HG03521 (cell line): ENCODE measurements around the gene MPZL1.
A peak's percentile ranks its signal among the peaks of the same experiment; 100 is the strongest.
"Not testable (repeated sequence)": the region's sequence is repeated elsewhere in the genome, so short reads cannot be mapped to it uniquely, and the experiment has no call there.

Experiments used
- ATAC-seq: cut with Tn5 transposase; IDR thresholded peaks from one replicate; pipeline ENCODE4 v1.9.1; 2021; ENCODE audit warnings: mild to moderate bottlenecking, moderate library complexity; ENCODE audit not compliant: unreplicated experiment

Gene MPZL1

DNA sequence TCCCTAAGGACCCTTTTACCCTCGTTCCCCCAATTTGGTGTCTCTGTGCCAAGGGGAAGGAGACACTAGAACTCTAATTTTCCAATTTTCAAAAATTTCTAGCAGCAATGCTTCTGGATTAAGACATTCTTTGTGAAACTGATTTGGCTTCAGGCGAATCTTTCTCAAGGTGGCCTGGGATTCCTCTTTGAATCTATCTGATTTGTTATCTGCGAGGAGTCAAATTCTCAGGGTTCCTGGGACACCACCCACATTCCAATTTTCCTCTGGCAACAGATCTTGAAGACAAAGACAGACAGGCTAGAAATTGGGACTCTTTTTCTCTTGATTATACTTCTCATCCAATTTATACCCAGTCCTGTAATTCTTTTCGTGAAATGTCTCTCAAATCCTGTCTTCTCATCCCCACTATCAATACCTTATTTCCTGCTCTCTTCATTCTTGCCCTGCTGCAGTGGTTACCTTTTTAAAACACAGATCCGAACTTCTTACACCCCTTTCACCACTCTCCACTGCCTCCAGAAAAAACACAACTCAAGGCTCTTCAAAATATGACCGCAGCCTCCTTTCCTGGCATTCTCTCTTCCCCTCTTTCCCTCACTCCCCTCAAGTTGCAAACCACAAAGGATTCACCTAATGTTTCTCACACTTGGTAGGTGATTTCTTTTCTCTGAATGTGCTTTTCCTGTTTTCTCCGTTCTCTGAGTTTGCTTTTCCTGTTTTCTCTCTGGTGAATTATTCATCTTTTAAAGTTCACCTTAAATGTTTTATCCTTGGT, 2.7 kb upstream of the MPZL1 start:
- no peak for ATAC-seq

DNA sequence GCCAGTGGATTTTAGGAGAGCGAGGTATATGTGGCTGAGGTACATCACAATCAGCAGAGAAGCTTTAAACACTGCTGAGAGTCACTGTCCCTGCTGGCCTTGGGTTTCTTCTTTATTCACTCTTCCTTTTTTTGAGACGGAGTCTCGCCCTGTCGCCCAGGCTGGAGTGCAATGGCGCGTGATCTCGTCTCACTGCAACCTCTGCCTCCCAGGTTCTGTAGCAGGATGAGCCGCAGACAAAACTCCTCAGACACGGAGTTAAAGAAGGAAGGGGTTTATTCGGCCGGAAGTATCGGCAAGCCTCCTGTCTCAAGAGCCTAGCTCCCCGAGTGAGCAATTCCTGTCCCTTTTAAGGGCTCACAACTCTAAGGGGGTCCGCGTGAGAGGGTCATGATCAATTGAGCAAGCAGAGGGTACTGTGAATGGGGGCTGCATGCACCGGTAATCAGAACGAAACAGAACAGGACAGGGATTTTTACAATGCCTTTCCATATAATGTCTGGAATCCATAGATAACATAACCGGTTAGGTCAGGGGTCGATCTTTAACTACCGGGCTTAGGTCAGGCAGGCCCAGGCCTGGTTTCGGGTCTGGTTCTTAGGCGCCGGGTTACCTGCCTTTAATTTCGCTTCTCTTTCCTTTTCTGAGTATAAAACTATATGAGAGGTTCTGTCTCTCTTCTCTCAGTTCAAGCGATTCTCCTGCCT, 1.9 kb upstream of the MPZL1 start:
- not testable (repeated sequence) for ATAC-seq

DNA sequence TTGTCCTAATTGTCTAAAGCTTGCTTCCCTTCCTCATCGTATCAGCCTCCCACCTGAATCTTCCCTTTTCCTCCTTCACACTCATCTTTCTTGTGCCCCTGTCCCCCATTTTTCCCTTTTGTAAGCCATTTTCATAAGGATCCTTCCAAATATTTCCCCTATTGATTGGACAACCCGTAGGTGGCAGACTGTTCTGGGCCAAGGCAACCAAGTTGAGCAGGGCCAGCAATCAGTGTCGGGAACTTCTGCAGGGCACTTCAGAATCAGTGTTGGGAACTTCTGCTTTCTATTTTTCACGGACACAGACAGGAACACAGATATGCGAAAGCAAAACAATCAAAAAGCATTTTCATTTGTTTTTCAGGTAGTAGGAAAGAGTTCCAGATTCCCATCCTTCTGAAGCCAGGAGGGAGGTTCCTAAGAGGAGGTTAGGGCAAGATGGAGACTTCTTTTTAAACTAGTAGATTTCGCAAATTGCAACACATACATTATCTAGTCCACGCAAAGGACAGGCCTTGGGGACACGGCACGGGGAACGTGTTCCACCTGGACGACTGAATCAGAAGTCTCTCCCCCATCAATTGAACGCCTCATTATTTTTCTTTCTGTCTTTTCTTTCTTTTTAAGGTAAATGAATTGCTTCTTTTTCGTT, 691 bp upstream of the MPZL1 start:
- no peak for ATAC-seq

DNA sequence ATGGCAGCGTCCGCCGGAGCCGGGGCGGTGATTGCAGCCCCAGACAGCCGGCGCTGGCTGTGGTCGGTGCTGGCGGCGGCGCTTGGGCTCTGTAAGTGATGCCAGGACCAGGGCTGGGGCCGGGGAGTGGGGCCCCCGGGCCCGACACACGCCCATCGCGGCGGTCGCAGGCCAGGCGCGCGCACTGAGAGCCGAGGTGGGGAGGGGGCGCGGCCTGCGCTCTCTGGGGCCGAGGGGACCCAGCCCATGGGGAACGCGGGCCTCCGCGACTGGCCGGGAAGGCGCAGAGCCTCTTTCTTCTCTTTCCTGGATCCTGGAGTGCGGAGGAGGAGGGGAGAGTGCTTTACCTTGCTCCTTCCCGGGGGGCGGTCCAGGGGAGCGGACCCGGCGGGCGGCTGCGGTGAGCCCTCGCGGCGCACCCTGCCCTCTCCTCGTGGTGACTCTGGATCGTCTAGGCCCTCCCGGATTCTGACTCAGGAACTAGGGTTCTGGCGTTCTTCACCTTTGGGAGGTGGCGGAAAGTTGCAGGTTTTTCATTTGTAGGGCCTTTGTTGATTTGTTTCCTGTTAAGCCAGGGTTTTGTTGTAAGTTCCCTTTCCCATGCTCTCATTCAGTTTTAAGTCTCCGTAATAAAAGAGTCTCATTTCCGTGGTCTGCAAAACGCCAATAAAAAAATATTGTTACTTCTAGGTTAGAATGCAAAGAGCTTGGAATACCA, 529 bp downstream of the MPZL1 start:
- peak; percentile 31 for ATAC-seq

DNA sequence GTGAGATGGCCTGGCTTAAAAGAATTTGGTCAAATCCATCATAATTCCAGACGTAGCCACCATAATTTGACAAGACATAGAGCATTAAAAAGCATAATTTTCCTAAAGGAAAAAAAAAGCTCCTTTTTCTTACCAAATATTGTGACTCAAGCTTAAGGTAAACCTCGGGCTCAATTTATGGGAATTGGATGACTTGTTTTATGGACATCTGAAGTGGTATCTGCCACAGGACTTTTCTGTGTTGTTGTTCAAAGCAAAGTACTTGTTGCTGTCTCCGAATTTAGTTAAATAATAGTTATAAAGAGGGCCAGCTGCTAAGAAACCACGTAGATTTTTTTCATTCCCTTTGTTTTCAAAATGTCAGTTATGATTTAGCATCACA, 1.1 kb downstream of the MPZL1 start:
- ATAC-seq, result no peak

DNA sequence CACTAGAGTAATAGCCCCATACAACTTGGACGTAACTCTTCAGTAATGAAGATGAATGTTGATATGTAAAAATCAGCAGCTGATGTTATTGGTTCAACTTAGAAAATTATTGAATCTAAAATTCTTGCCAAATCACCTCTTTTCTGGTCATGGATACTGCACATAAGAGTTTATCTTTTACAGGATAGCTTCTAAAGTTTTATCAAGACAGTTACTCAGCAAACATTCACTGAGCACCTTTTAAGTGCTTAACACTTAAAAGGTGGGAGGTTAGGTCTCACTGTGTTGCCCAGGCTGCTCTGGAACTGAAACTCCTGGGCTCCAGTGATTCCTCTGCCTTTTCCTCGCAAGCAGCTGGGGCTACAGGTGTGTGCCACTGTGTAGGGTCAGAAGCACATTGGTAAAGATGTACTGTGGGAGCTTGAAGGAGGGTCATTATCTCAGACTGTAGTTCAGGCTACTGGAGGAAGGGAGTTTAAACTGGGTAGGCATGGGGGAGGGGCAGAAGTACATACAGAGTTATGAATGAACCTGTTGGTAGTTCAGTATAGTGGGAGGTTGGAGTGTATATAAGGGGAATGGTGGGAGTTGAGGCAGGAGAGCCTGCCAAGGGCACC, 2.0 kb downstream of the MPZL1 start:
- ATAC-seq, result no peak

DNA sequence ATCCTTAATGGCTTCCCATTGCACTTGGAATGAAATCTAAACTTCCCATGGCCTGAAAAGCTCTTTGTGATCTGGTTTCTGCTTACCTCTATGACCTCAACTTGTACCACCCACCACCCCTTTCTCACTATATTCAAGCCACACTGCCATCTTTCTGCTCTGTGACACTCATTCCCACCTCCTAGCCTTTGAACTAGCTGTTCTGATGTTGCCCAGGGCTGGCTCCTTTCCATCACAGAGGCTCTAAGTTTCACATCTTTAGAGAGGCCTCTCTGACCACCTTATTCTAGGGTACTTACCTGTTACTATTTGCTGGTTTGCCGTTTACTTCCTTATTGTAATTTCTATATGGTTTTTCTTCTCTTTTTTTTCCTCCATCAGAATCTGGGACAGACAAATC, 4.2 kb downstream of the MPZL1 start:
- no peak for ATAC-seq

DNA sequence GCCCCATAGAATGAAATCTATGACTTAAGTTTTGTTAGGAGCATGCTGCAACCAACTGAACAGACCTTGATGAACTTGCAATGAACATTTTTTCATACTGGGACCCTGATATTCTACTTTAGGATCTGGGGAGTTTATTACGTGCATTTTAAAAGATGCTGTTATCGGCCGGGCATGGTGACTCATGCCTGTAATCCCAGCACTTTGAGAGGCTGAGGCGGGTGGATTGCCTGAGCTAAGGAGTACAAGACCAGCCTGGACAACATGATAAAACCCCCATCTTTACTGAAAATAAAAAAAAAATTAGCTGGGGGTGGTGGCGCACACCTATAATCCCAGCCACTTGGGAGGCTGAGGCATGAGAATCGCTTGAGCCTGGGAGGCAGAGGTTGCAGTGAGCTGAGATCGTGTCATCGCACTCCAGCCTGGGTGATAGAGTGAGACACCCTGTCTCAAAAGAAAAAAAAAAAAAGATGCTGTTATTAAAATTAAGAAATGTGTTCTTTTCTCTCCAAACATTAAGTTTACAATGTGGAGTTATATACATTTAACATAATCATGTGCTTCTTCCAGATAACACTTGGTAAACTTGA, 7.1 kb downstream of the MPZL1 start:
- no peak for ATAC-seq

DNA sequence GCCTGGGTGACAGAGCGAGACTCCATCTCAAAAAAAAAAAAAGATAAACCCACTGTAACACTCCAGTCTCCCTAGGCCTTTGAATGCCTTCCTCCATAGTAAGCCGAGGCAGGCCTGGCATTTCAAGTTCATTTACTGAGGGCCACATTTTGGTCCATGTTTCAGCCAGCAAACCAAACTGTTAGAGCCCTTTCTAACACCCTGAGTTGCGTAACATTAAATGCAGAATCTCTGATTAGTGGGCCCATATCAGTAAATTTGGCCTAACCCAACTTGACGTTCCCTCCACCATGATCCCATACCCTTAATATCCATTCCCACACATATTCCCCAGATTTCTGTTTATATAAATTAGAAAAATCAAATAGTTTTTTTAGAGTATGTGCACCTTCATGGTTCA, 12.4 kb downstream of the MPZL1 start:
- no peak for ATAC-seq

DNA sequence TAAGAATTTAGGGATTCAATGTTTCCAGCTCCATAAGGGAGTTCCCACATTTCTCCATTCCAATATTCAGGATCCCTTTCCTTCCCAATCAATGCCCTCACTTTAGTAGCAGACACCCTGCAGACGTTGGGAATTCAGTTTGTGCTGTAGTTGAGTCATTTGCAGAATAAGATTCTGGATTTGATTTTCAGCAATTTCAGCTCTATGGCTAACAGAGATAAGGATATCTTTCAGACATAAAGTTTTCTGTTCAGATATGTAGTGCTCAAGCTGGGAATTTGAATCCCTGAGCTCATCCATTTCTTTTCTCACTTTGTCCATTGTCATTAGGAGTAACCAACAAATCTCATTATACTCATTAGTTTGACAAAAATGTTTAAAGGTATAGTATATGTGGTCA, 13.1 kb downstream of the MPZL1 start:
- ATAC-seq, result no peak

DNA sequence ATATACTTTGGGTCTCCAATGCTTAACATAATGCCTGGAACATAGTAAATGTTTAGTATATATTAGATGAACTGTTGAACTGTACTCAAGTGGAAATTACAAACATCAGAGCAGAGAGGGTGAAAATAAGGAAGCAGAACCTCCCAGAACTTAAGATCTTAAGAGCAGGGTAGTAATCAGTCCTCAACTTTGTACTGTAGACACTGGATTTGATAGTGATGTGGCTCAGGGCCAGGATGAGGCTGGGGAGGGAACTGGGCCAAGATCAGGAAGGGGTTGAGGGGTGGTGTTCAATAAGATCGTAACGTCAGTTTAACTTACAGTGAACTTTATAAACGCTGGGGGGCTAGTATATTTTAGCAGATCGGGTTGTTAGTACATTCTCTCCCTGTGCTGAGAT, 15.4 kb downstream of the MPZL1 start:
- no peak for ATAC-seq

DNA sequence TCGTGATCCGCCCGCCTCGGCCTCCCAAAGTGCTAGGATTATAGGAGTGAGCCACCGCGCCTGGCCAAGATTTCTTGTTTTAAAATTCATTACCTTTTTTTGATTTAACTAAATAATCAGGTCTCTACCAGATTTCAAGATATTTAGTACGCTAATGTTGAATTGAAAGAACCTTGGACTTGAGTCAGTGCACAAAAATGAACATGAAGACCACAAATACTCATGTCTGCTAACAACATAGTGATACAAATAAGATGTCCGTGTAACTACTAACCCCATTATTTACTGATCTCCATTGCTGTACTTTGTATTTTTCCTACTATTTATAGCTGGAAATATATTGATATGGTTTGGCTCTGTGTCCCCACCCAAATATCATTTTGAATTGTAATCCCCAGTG, 16.4 kb downstream of the MPZL1 start:
- ATAC-seq, result no peak

DNA sequence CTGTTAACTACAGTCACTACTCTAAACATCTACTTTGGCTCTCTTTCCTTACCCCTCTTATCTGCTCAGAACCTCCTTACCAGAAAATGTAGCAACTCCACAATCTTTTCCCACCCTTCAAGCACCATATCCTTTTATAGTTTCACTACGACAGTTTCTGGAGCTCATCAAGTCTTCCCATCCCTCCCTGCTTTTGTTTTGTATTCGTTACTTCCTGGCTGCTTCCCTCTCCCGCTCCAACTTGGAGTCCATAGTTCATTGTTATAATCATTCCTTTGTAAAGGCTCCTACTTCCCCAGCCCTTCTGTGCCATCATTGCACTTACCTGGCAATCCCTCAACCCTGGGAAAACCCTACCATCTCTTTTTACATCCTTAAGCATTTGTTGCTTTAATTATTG, 18.0 kb downstream of the MPZL1 start:
- no peak for ATAC-seq

DNA sequence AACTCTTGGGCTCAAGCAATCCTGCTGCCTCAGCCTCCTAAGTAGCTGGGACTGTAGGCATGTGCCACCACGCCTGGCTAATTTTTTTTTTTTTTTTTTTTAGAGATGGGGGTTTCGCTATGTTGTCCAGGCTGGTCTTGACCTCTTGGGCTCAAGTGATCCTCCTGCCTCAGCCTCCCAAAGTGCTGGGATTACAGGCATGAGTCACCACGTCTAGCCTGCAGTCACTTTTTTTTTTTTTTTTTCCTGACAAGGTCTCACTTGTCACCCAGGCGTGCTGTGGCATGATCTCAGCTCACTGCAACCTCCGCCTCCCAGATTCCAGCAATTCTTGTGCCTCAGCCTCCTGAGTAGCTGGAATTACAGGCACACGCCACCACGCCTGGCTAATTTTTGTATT, 19.3 kb downstream of the MPZL1 start:
- not testable (repeated sequence) for ATAC-seq

DNA sequence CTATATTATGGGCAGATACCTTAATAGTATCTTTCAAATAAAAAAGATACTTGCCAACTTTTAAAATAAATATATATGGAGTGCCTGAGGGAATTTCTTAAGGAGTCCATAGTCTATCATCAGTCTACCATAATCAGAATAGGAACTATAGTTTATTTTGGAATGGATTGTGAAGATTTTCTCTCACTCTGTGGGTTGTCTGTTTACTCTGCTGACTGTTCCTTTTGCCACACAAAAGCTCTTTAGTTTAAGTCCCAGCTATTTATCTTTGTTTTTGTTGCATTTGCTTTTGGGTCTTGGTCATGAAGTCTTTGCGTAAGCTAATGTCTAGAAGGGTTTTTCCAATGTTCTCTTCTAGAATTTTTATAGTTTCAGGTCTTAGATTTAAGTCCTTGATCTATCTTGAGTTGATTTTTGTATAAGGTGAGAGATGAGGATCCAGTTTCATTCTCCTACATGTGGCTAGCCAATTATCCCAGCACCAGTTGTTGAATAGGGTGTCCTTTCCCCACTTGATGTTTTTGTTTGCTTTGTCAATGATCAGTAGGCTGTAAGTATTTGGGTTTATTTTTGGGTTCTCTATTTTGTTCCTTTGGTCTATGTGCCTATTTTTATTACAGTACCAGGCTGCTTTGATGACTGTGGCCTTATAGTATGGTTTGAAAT, 20.7 kb downstream of the MPZL1 start:
- ATAC-seq, result not testable (repeated sequence)

DNA sequence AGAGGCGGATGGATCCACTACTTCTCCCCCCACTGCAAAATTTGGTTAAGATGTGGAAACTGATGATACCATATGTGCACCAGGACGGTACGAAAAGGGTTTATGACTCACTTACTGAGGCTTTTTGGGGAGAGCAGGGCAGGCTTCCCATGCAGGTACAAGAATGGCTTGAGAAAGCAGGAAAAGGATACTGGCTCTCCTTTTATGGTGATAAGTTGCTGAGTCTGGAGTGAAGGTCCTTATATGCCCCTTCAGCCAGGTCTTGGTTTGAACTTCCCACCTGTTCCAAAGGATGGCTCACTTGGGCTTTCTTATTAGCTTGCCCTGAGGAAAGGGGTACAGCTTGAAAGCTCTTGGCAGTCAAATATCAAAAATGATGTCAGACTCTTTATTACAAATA, 23.1 kb downstream of the MPZL1 start:
- ATAC-seq, result no peak

DNA sequence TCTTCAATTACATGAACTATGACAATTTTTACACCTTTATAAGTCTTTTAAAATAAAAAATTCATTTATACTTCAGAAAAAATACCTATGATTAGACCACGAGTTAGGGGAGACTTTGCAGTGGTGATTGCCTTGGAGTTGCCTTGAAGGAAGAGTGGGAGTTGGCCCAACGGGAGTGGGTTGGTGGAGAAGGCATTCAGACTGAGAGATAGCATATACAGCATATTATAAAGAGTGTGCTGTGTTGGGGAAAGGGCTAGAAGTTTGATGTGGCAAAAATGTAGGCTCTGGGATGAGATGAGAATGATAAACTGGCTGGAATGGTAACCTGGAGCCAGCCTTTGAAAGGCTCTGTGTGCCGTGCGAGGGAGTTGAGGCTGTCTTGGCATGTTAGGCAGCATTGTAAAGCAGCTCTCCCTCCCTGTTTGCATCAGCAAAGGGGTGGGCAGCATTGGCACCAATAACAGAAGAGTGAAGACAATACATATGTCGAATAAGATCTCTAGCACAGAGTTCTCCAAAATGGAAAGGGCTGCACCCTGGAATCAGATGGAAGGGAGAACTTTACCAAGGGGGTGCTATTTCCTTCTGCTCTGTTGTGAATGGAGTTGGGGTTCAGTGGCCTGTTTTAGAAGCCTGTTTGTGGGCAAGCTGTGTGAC, 24.4 kb downstream of the MPZL1 start:
- ATAC-seq, result no peak

DNA sequence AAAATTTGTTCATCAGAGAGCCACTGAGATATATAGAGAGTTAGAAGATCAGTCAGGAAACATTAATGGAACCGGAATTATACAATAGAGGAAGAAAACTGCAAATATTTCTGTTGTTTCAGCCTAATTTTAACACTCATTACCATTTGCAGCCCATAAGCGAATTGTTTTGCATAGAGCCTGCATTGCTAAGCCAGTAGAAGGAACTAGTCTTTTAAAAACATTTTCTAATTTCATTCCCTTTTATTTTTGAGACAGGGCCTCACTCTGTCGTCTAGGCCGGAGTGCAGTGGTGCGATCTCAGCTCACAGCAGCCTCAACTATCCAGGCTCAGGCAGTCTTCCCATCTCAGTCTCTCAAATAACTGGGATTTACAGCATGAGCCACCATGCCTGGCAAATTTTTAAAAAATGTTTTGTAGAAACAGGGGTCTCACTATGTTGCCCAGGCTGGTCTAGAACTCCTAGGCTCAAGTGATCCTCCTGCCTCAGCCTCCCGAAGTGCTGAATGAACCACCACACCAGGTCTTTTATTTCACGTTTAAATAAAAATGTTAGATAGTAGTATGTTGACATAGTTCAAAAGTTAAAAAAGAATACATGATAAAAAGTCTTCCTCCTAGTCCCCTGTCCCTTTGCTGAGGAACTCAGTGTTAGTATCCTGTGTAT, 25.3 kb downstream of the MPZL1 start:
- no peak for ATAC-seq

DNA sequence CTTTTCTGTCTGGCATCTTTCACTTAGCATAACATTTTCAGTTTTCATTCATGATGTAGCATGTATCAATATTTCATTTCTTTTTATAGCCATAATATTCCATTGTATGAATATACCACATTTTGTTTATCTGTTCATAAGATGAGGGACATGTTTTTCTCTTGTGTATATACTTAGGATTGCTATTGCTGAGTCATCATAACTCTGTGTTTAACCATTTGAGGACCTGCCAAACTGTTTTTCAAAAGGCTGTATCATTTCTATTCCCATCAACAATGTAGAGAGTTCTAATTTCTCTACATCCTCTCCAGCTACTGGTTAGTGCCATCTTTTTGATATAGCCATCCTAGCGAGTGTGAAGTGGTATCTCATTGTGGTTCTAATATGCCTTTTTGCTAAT, 26.2 kb downstream of the MPZL1 start:
- no peak for ATAC-seq
